HepG2 (cell line): Measurements from ENCODE around the gene CUL9. TPM values are rescaled to one million over a fixed set of nuclear protein-coding genes. Genes with fewer than 3 reads are reported as not detected.

Source experiments
- ATAC-seq: fragments of 200-7000 bp; cut with Tn5 transposase; 3 replicates; pipeline ENCODE4 v1.9.1; 2020; ENCODE audit warnings: mild to moderate bottlenecking, moderate library complexity
- BruUV-seq: library from RNA; stranded (reverse); fragments of 400-500 nt; replicated peaks from 2 replicates; lab custom pipeline; 2021; lab: Mats Ljungman, UMichigan
- CTCF ChIA-PET: fragments of 300-600 bp; formaldehyde crosslinking; extraction: SDS; loops from one replicate; lab custom pipeline; 2021; ENCODE audit warnings: low total read pairs, inconsistent platforms, low intra/inter-chr PET ratio; lab: Yijun Ruan, JAX
- POLR2A ChIA-PET: fragments of 350-600 bp; sonication (Branson Sonifier 250); formaldehyde crosslinking; loops from one replicate; lab custom pipeline; 2020; ENCODE audit warnings: antibody characterized with exemption, inconsistent platforms; lab: Yijun Ruan, JAX
- DNase-seq: peaks from one replicate; pipeline ENCODE4 v3.0.0-alpha.2; 2015; ENCODE audit warnings: low spot score
- FAIRE-seq: peaks from 3 replicates; lab custom pipeline; 2011; peaks lifted over from hg19 to GRCh38; lab: Jason Lieb, UNC
- H2AFZ ChIP-seq: one replicate; pipeline ENCODE4 v1.6.1; 2011; ENCODE audit warnings: low read length, inconsistent platforms
- H3K27ac ChIP-seq: fragments of 300-600 bp; 3 replicates; pipeline ENCODE4 v1.8.0; 2011; ENCODE audit warnings: mixed run types, mild to moderate bottlenecking, mixed read lengths, low read length, inconsistent platforms; ENCODE audit not compliant: insufficient read depth; ENCODE audit errors: extremely low read length
- H3K27me3 ChIP-seq, 2 experiments: fragments of 200-600 bp in 1 of 2; 2 replicates in 1 of 2; 3 replicates in 1 of 2; pipeline versions ENCODE4 v1.6.0 to v1.8.0; 2011; ENCODE audit warnings: low read length in 2 of 2, mild to moderate bottlenecking in 2 of 2, moderate library complexity in 2 of 2, inconsistent platforms in 1 of 2; ENCODE audit not compliant: insufficient read depth in 2 of 2, control insufficient read depth in 1 of 2
- H3K36me3 ChIP-seq, 2 experiments: fragments of 200-600 bp in 1 of 2; replicated peaks in 1 of 2; 2 replicates in 1 of 2; 3 replicates in 1 of 2; pipeline versions ENCODE4 v1.5.1 to v1.8.0; 2011; ENCODE audit warnings: low read length in 2 of 2, inconsistent platforms in 1 of 2; ENCODE audit not compliant: insufficient read depth in 2 of 2, control insufficient read depth in 1 of 2
- H3K4me1 ChIP-seq: 2 replicates; pipeline ENCODE4 v1.5.1; 2012; ENCODE audit warnings: low read length, inconsistent platforms; ENCODE audit not compliant: insufficient read depth
- H3K4me2 ChIP-seq: 2 replicates; pipeline ENCODE4 v1.6.0; 2011; ENCODE audit warnings: low read depth, low read length, inconsistent platforms
- H3K4me3 ChIP-seq, 3 experiments: fragments of 200-600 bp in 1 of 3; sonication (generic), shearing (Covaris generic) in 1 of 3; replicated peaks in 1 of 3; 2 replicates each; pipeline ENCODE4 v1.5.1; 2011 to 2016; ENCODE audit warnings: low read length in 3 of 3, inconsistent platforms in 2 of 3, low read depth in 2 of 3, mild to moderate bottlenecking in 2 of 3, control low read depth in 1 of 3, mixed read lengths in 1 of 3; ENCODE audit not compliant: insufficient read depth in 1 of 3
- H3K79me2 ChIP-seq: one replicate; pipeline ENCODE4 v1.6.1; 2011; ENCODE audit warnings: low read length, inconsistent platforms; ENCODE audit not compliant: insufficient read depth
- H3K9ac ChIP-seq: 2 replicates; pipeline ENCODE4 v1.6.0; 2011; ENCODE audit warnings: mild to moderate bottlenecking, low read depth, low read length, inconsistent platforms; ENCODE audit not compliant: insufficient read depth
- H3K9me3 ChIP-seq: 2 replicates; pipeline ENCODE4 v1.5.1; 2012; ENCODE audit warnings: mild to moderate bottlenecking, low read length
- H4K20me1 ChIP-seq: 2 replicates; pipeline ENCODE4 v1.6.0; 2011; ENCODE audit warnings: inconsistent platforms, mild to moderate bottlenecking, low read length, moderate library complexity; ENCODE audit not compliant: insufficient read depth
- ADNP ChIP-seq: sonication (generic); formaldehyde crosslinking; IDR thresholded peaks from 2 replicates; pipeline ENCODE4 v1.4.0; 2020; ENCODE audit warnings: missing genetic modification reagents
- JUNB ChIP-seq: sonication (generic); formaldehyde crosslinking; IDR thresholded peaks from 2 replicates; pipeline ENCODE4 v1.8.0; 2022; ENCODE audit warnings: missing genetic modification reagents, mild to moderate bottlenecking, borderline replicate concordance
- KDM5B ChIP-seq: sonication (generic); formaldehyde crosslinking; IDR thresholded peaks from 2 replicates; pipeline ENCODE4 v1.4.0; 2020; ENCODE audit warnings: missing genetic modification reagents, mild to moderate bottlenecking, borderline replicate concordance
- NR3C1 ChIP-seq: sonication (generic); formaldehyde crosslinking; IDR thresholded peaks from 2 replicates; pipeline ENCODE4 v1.4.0; 2020; ENCODE audit warnings: missing genetic modification reagents
- REL ChIP-seq: sonication (generic); formaldehyde crosslinking; conservative IDR thresholded peaks from 2 replicates; pipeline ENCODE4 v1.8.0; 2022; ENCODE audit warnings: mild to moderate bottlenecking, missing genetic modification reagents, moderate library complexity
- U2AF2 ChIP-seq: fragments of 200-400 bp; formaldehyde crosslinking; IDR thresholded peaks from 2 replicates; pipeline ENCODE4 v1.6.1; 2017; ENCODE audit warnings: low read depth, mild to moderate bottlenecking, low read length
- ZBTB34 ChIP-seq: sonication (generic); formaldehyde crosslinking; IDR thresholded peaks from 2 replicates; pipeline ENCODE4 v1.8.0; 2022; ENCODE audit warnings: mild to moderate bottlenecking, missing genetic modification reagents
- ZNF253 ChIP-seq: sonication (generic); formaldehyde crosslinking; IDR thresholded peaks from 2 replicates; pipeline ENCODE4 v1.8.0; 2022; ENCODE audit warnings: mild to moderate bottlenecking, missing genetic modification reagents, borderline replicate concordance
- ZNF276 ChIP-seq: sonication (generic); formaldehyde crosslinking; IDR thresholded peaks from 2 replicates; pipeline ENCODE4 v1.4.0; 2020; ENCODE audit warnings: mild to moderate bottlenecking, low read depth, missing genetic modification reagents
- ZNF557 ChIP-seq: sonication (generic); formaldehyde crosslinking; IDR thresholded peaks from 2 replicates; pipeline ENCODE4 v1.4.0; 2020; ENCODE audit warnings: missing genetic modification reagents
- ZNF687 ChIP-seq: sonication (generic); formaldehyde crosslinking; IDR thresholded peaks from 2 replicates; pipeline ENCODE4 v1.5.1; 2020; ENCODE audit warnings: mild to moderate bottlenecking, missing genetic modification reagents, moderate library complexity
- ZNF720 ChIP-seq: sonication (generic); formaldehyde crosslinking; IDR thresholded peaks from 2 replicates; pipeline ENCODE4 v1.4.0; 2020; ENCODE audit warnings: missing genetic modification reagents
- ZSCAN9 ChIP-seq: IDR thresholded peaks from 2 replicates; pipeline ENCODE4 v1.6.1; 2016; ENCODE audit warnings: borderline replicate concordance
- WGBS: methylation state at CpG from one replicate; pipeline ENCODE4 v1.1.6; 2017; ENCODE audit warnings: low lambda C conversion rate; 5-methylcytosine and 5-hydroxymethylcytosine counted together
- in situ Hi-C: cut with HindIII; loops from 2 replicates; pipeline ENCODE4 v1.10.0; 2017; ENCODE audit warnings: low pct_unique_long_range_greater_than_20kb; ENCODE audit not compliant: extremely low pct_ligation_motif_present
- intact Hi-C: fragments of 100-400 bp; cut with micrococcal nuclease; formaldehyde crosslinking; loops from one replicate; pipeline ENCODE4 v1.10.0; 2022; ENCODE audit not compliant: unreplicated experiment
- polyA plus RNA-seq, 8 experiments: library from polyadenylated mRNA; depleted of rRNA in 3 of 8; stranded (reverse) in 7 of 8; unstranded in 1 of 8; fragments of >200 nt; fragmentation: Illumina TruSeq in 4 of 8; extraction: Trizol in 4 of 8; gene quantifications; 2 replicates each; pipeline versions ENCODE4 v1.2.1 to v1.2.3, GENCODE V29; 2011 to 2016; ENCODE audit warnings: low read depth in 4 of 8, missing spikeins in 1 of 8, mixed read lengths in 1 of 8; ENCODE audit not compliant: insufficient read depth in 1 of 8
- total RNA-seq, 5 experiments: library from RNA; depleted of rRNA; stranded (reverse); fragments of >200 nt; fragmentation: Illumina TruSeq; extraction: Trizol; gene quantifications; 2 replicates each; pipeline ENCODE4 v1.2.3, GENCODE V29; 2016; ENCODE audit warnings: low read depth in 1 of 5
- TF ChIP-seq, protein P1 (sequence below): sonication (generic); formaldehyde crosslinking; conservative IDR thresholded peaks from 2 replicates; pipeline ENCODE4 v1.5.0; 2020; ENCODE audit warnings: missing genetic modification reagents
- TF ChIP-seq, protein P2 (sequence below): sonication (generic); formaldehyde crosslinking; IDR thresholded peaks from 2 replicates; pipeline ENCODE4 v1.4.0; 2020; ENCODE audit warnings: mild to moderate bottlenecking, low read depth, missing genetic modification reagents

Gene CUL9
- total and polyA plus RNA-seq, 2 of the 13 experiments (the other 11 are each of a cell fraction or from before 2014, with no cell fraction given) = 11.4 to 13.7 TPM

- no peaks in the 10 kb centered on the region for H3K36me3 ChIP-seq
- H3K79me2 ChIP-seq = no peaks in the 10 kb centered on the region
- peaks cover 42% of the 10 kb centered on the region for H3K4me1 ChIP-seq
- H3K4me3 ChIP-seq = no peak overlapping the region
- H3K9ac ChIP-seq = no peak overlapping the region
- no TSS peak for BruUV-seq
- no peak overlapping the region for H3K27ac ChIP-seq
- WGBS = 75% methylated on average over 11 of the region's 11 CpGs
- CTCF ChIA-PET = no interaction called here
- FAIRE-seq = no peak
- H2AFZ ChIP-seq = no peak overlapping the region
- ATAC-seq = no peak
- no peak for DNase-seq
- POLR2A ChIA-PET = no interaction called here
- intact Hi-C loops = no loop called here
- H3K27me3 ChIP-seq = peaks cover 23 to 83% of the 10 kb centered on the region in 2 experiments
- H3K9me3 ChIP-seq = no peaks in the 10 kb centered on the region
- in situ Hi-C loops = no loop called here
- H3K4me2 ChIP-seq = no peak overlapping the region
- no peaks in the 10 kb centered on the region for H4K20me1 ChIP-seq
- TF ChIP-seq ZNF687 (CRISPR knock-in tag) (no peak), ADNP (no peak), ZNF276 (CRISPR knock-in tag) (no peak), ZBTB34 (CRISPR knock-in tag) (no peak), ZNF253 (no peak), ZNF557 (CRISPR knock-in tag) (no peak), U2AF2 (no peak), JUNB (CRISPR knock-in tag) (no peak), ZNF720 (CRISPR knock-in tag) (no peak), REL (CRISPR knock-in tag) (no peak), NR3C1 (CRISPR knock-in tag) (no peak), ZSCAN9 (CRISPR knock-in tag) (no peak), KDM5B (CRISPR knock-in tag) (no peak)
- TF ChIP-seq, protein P1, sequence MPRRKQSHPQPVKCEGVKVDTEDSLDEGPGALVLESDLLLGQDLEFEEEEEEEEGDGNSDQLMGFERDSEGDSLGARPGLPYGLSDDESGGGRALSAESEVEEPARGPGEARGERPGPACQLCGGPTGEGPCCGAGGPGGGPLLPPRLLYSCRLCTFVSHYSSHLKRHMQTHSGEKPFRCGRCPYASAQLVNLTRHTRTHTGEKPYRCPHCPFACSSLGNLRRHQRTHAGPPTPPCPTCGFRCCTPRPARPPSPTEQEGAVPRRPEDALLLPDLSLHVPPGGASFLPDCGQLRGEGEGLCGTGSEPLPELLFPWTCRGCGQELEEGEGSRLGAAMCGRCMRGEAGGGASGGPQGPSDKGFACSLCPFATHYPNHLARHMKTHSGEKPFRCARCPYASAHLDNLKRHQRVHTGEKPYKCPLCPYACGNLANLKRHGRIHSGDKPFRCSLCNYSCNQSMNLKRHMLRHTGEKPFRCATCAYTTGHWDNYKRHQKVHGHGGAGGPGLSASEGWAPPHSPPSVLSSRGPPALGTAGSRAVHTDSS (CRISPR knock-in tag) = no peak
- TF ChIP-seq, protein P2, sequence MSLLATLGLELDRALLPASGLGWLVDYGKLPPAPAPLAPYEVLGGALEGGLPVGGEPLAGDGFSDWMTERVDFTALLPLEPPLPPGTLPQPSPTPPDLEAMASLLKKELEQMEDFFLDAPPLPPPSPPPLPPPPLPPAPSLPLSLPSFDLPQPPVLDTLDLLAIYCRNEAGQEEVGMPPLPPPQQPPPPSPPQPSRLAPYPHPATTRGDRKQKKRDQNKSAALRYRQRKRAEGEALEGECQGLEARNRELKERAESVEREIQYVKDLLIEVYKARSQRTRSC = no peak
Observed at GRCh38 chr6:43253401-43253800, 71.4 kb downstream of the CUL9 start.
